HG02642 (cell line): ENCODE data around the gene ENO2.
"Not testable (repeated sequence)": the region's sequence is repeated elsewhere in the genome, so short reads cannot be mapped to it uniquely, and the experiment has no call there.

ENCODE experiments used
- ATAC-seq: cut with Tn5 transposase; IDR thresholded peaks from one replicate; pipeline ENCODE4 v1.9.1; 2021; ENCODE audit warnings: mild to moderate bottlenecking; ENCODE audit not compliant: unreplicated experiment, poor library complexity

The ENO2 gene

GRCh38 chr12:6884539-6884938, 29.8 kb upstream of the ENO2 start:
- ATAC-seq, result no peak

GRCh38 chr12:6886206-6886999, 28.0 kb upstream of the ENO2 start:
- ATAC-seq, result not testable (repeated sequence)

- no peak for ATAC-seq
These were observed 26.9 kb upstream of the ENO2 start for GRCh38 chr12:6887460-6887859.

DNA sequence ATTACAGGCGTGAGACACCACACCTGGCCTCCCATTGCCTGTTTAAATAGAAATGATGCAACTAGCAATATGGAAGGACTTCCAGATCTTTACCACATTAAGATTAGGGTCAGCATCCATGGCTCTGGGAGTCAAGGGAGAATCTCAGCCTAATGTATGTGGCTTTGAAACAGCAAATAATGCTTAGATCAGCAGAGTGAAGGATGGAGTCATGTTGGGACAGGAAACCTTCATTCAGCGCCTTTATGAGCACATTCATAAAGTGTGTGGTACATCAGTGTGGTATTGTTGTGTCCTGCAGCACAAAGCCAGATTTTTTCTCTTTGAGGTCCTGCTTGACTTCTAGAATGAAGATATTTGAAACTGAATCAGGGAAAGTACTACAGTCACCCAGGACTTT, 26.0 kb upstream of the ENO2 start:
- ATAC-seq, result no peak

- not testable (repeated sequence) for ATAC-seq
These were observed 25.6 kb upstream of the ENO2 start for GRCh38 chr12:6888794-6889193.

- not testable (repeated sequence) for ATAC-seq
These were observed 24.4 kb upstream of the ENO2 start for GRCh38 chr12:6889775-6890573.

DNA sequence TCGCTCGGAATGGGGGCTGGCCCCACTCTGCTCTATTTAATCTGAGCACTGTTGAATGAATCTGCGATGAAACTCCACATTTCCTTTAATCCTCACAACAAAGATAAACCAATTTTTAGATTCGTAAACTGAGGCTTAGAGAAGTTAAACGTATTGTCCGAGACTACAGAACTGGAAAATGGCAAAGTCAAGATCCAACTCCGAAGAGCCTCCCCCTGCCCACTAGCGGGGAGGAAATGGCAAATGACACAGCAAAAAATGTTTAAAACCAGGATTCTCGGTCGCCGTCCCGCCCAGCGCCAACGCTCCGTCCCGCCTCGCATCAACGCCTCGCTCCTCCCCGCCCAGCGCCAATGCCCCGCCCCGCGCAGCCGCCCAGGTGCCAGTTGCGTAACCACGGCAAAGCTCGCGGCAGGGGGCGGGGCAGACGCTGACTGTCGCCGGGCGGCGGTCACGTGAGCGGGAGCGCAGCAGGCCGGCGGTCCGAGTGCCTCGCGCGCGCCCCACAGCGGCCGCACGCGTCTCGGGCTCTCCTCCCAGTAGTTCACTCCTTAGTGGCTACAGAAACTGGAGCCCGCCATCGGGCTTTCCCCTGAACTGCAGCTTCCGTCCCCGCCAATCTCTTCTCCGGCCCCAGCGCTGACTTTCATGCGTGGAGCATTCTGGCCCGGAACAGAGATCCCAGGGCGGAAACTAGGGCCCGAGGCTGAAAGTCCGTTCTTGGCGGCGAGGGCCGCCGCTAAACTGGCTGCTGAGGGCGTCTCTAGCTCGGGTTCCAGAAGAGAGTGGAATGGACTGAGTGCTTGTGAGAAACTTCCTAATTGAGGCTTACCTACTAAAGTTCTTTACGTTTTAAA, 23.4 kb upstream of the ENO2 start:
- peak; percentile 97 for ATAC-seq

GRCh38 chr12:6891646-6892001, 22.8 kb upstream of the ENO2 start:
- ATAC-seq, result peak; percentile 2

GRCh38 chr12:6892683-6893082, 21.7 kb upstream of the ENO2 start:
- not testable (repeated sequence) for ATAC-seq

GRCh38 chr12:6894321-6894720, 20.1 kb upstream of the ENO2 start:
- no peak for ATAC-seq

- no peak for ATAC-seq
These were observed 17.4 kb upstream of the ENO2 start for GRCh38 chr12:6896846-6897435.

- no peak for ATAC-seq
These were observed 15.0 kb upstream of the ENO2 start for GRCh38 chr12:6899427-6899826.

DNA sequence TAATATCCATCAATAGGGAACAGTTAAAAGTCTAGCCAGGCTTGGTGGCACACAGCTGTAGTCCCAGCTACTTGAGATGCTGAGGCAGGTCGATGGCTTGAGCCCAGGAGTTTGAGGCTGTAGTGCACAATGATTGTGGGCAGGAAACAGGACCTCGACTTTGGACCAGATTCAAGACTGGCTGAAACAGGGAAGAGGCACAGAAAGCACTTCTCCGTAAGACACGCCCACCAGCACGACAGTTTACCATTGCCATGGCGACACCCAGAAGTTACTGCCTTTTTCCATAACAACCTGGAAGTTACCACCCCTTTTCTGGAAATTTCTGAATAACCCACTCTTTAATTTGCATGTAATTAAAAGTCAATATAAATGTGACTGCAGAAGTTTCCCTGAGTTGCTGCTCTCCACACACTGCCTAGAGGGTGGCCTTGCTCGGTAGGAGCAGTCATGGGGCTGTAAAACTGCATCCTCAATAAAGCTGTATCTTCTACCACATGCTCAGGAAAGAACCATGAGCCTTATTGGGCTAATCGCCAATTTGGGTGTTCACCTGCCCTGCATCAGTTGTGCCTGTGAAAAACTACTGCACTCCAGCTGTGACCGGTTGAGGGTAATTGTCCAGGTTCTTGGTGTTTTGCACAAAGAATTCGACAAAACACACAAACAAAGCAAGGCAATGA, 14.4 kb upstream of the ENO2 start:
- ATAC-seq, result no peak

DNA sequence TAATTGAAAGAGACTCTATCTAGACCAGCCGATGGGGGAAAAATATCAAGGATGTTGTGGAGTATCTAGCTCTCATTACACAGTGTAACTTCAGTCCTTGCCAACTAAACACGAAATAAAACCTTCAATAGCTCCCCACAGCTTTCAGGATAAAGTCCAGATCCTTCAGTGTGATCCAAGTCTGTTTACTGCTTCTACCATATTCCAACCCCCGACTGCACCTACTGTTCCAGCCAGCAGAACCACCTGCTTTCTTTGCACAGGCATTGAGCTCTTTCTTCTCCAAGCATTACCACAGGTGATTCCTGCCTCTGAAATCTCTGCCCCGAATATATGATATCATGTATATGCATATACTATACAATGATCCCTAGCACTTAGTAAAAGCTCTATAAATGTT, 11.9 kb upstream of the ENO2 start:
- no peak for ATAC-seq

GRCh38 chr12:6903722-6904121, 10.7 kb upstream of the ENO2 start:
- no peak for ATAC-seq

DNA sequence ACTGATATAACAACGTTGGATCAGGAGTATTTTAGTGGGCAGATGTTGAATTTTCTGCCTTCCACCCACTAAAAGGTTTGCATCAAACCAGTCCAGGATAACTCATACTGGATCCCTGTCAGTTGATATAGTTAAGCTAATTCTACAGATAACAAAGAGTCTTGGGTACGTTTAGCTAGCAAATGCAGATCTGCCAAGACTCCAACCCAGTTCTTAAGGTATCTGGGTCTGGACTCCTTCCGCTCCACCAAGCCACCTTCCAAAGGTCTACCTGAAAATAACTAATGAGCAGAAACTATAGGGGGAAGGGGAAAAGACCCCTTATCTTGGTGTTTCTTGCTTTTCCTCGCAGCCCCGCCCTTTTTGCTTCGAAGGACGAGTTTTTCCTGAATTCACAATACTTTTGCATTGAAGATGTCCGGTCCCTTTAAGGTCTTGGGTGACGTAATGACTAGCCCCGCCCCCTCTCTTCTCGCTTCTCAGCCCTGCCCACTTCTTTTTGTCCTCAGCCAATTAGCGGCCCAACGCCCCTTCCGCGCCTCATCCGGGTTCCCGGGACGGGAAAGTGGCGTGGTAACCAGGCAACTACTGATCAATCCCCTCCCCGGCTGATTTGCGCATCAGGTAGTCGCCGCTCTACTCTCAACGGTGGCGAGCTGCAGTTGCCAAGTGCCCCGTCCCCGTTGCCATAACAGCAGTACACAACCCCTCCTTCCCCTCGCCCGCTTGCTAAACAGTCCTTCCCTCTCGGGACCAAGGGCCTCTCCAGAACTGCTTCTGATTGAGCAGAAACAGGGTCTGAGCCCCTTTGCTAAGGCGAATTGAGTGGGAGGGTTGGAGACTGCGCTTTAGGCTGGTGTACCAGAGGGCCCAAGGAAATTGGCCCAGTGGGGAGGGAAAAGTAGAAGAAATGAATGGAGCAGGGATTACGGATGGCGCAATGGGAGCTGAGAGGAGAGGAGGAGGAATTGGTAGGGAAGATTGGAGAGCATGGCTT, 9.8 kb upstream of the ENO2 start, which contains the start of gene LRRC23:
Gene LRRC23, plus strand, starts transcription at position 543 of the 997 bp plus-strand sequence. CDS start 812 bp downstream, outside the sequence.
- peak; percentile 96 for ATAC-seq

DNA sequence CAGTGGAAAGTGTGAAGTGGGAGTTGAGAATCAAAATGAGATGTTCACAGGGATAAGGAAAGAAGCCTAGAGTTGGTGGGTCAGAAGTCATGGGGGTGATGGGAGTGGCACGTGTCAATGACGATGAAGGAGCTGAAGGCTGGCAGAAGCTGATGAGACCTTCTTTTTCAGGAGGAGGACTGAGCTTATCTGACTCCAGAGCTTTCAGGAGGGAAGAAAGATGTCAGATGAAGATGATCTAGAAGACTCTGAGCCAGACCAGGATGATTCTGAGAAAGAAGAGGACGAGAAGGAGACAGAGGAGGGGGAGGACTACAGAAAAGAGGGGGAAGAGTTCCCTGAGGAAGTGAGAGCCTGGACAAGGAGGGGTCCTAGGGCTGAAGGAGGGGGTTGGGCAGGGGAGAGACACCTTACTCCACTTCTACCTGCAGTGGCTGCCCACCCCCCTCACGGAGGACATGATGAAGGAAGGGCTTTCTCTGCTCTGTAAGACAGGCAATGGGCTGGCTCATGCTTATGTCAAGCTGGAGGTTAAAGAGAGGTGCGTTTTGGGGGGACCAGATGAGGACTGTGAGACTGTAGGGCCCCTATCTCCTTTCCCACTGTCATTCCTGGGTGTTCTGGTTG, 8.9 kb upstream of the ENO2 start:
- ATAC-seq, result no peak

GRCh38 chr12:6908141-6908540, 6.2 kb upstream of the ENO2 start:
- ATAC-seq, result not testable (repeated sequence)
